C4-2B (cell line): ENCODE measurements around the gene SDCBP2.

Experiments
- ZFX ChIP-seq: fragments of 450-650 bp; IDR thresholded peaks from 2 replicates; pipeline ENCODE4 v1.6.1; 2017
- TF ChIP-seq, protein P1 (sequence below): fragments of 450-650 bp; conservative IDR thresholded peaks from 2 replicates; pipeline ENCODE4 v1.5.1; 2017; ENCODE audit warnings: mild to moderate bottlenecking

DNA sequence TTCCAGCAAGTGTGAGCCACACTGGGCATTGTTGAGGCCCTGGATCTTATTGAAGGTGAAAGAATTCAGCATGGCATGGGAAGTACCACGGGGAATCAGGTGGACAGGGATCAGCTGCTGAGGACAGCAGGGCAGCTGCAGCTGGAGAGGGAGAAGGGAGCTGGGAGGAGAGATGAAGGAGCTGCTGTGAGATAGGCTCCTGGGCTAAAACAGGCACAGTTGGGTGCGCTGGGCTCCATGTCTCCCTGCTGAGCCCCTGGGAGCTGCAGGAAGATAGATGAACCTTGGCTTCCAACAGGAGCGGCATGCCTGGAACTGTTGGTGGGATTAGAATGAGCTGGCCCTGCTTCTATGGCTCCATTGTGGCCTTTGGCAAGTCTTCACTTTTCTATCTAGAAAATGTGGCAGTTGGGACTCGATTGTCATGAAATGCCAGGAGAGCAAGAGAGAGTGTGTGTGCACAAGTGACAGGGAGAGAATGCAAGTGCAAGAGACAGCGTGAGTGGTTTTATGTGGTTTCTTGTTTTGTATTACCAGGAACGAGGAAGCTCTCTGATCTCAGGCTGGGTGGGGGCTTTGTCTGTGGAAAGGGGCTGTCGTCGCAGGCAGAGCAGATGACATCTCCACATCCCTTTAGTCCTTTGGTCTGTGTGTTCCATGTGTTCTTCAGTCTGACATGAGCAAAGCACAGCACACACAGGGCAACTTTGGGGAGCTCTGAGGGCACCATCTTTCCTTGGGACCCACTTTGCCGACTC is 42.5 kb downstream of the SDCBP2 start:
- TF ChIP-seq, protein P1, sequence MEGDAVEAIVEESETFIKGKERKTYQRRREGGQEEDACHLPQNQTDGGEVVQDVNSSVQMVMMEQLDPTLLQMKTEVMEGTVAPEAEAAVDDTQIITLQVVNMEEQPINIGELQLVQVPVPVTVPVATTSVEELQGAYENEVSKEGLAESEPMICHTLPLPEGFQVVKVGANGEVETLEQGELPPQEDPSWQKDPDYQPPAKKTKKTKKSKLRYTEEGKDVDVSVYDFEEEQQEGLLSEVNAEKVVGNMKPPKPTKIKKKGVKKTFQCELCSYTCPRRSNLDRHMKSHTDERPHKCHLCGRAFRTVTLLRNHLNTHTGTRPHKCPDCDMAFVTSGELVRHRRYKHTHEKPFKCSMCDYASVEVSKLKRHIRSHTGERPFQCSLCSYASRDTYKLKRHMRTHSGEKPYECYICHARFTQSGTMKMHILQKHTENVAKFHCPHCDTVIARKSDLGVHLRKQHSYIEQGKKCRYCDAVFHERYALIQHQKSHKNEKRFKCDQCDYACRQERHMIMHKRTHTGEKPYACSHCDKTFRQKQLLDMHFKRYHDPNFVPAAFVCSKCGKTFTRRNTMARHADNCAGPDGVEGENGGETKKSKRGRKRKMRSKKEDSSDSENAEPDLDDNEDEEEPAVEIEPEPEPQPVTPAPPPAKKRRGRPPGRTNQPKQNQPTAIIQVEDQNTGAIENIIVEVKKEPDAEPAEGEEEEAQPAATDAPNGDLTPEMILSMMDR: no peak
- TF ChIP-seq ZFX: no peak
